Measurements from ENCODE around the gene BANP.
"Not testable (repeated sequence)": the region's sequence is repeated elsewhere in the genome, so short reads cannot be mapped to it uniquely, and the experiment has no call there.

Gene BANP

GRCh38 chr16:88016386-88016785, 65.2 kb downstream of the BANP start:
- not testable (repeated sequence) for DNase-seq

- DNase-seq = no peak
Observed at GRCh38 chr16:88016964-88017363, 65.7 kb downstream of the BANP start.

- no peak for DNase-seq
Observed at GRCh38 chr16:88017587-88018101, 66.4 kb downstream of the BANP start.

- not testable (repeated sequence) for DNase-seq
Observed at GRCh38 chr16:88018382-88018781, 67.1 kb downstream of the BANP start.

GRCh38 chr16:88019041-88019820, 68.0 kb downstream of the BANP start:
- DNase-seq = not testable (repeated sequence)

- no peak for DNase-seq
Observed at GRCh38 chr16:88019821-88020515, 68.7 kb downstream of the BANP start.

- DNase-seq = no peak
Observed at GRCh38 chr16:88020516-88020885, 69.3 kb downstream of the BANP start.

- not testable (repeated sequence) for DNase-seq
Observed at GRCh38 chr16:88021041-88021970, 70.1 kb downstream of the BANP start.

- DNase-seq = no peak
Observed at GRCh38 chr16:88022076-88023042, 71.1 kb downstream of the BANP start.

- DNase-seq = no peak
Observed at GRCh38 chr16:88023366-88023765, 72.1 kb downstream of the BANP start.

GRCh38 chr16:88023786-88024185, 72.6 kb downstream of the BANP start:
- DNase-seq = no peak

- DNase-seq = not testable (repeated sequence)
Observed at GRCh38 chr16:88024491-88025085, 73.4 kb downstream of the BANP start.

- DNase-seq = not testable (repeated sequence)
Observed at GRCh38 chr16:88025086-88025492, 73.9 kb downstream of the BANP start.

GRCh38 chr16:88025828-88026555, 74.8 kb downstream of the BANP start:
- DNase-seq = not testable (repeated sequence)

- no peak for DNase-seq
Observed at GRCh38 chr16:88026964-88027938, 76.0 kb downstream of the BANP start.

GRCh38 chr16:88028177-88028930, 77.1 kb downstream of the BANP start:
- DNase-seq = not testable (repeated sequence)

- no peak for DNase-seq
Observed at GRCh38 chr16:88030498-88030897, 79.3 kb downstream of the BANP start.

GRCh38 chr16:88030961-88031360, 79.7 kb downstream of the BANP start:
- not testable (repeated sequence) for DNase-seq

Data from hippocampal formation (tissue), 2 donors.